IPS-11a (cell line): ENCODE measurements around the gene LSR.
A peak's percentile ranks its signal among the peaks of the same experiment; 100 is the strongest.

Source experiments
- H3K4me3 ChIP-seq: one replicate; pipeline ENCODE4 v1.5.1; 2013; ENCODE audit warnings: low read depth, low read length, control low read depth

Gene LSR, protein sequence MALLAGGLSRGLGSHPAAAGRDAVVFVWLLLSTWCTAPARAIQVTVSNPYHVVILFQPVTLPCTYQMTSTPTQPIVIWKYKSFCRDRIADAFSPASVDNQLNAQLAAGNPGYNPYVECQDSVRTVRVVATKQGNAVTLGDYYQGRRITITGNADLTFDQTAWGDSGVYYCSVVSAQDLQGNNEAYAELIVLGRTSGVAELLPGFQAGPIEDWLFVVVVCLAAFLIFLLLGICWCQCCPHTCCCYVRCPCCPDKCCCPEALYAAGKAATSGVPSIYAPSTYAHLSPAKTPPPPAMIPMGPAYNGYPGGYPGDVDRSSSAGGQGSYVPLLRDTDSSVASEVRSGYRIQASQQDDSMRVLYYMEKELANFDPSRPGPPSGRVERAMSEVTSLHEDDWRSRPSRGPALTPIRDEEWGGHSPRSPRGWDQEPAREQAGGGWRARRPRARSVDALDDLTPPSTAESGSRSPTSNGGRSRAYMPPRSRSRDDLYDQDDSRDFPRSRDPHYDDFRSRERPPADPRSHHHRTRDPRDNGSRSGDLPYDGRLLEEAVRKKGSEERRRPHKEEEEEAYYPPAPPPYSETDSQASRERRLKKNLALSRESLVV

DNA sequence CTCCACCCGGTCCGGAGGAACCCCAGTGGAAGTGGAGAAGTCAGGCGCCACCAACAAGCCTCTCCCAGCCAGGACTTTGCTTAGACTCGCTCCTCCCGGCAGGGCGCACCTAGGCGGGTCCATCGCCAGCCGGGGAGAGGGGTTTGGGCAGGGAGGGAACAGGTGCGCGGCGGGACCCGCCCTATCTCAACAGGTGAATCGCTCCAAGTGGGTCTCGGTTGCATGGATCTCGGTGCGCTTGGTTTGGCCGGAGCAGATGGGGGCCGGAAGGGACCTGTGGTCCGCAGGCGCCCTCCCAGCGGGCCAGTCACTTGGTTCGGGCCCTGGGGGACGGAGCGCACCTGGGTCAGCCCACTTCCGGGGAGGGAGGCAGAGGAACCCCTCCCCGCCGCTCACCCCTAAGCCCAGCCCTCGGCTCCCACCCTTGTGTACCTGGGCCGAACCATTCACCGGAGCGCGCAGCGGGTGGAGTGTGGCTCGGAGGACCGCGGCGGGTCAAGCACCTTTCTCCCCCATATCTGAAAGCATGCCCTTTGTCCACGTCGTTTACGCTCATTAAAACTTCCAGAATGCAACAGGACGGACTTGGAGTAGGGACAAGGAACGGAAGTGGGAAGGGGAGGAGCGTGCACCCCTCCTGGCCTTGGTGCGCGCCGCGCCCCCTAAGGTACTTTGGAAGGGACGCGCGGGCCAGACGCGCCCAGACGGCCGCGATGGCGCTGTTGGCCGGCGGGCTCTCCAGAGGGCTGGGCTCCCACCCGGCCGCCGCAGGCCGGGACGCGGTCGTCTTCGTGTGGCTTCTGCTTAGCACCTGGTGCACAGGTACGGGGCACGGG is at the start of gene LSR:
Gene LSR, plus strand, starts transcription at position 693 of the 836 bp plus-strand sequence. Its CDS starts 21 bp downstream, at position 714.
- peak within 1 kb of the TSS; percentile 93 for H3K4me3 ChIP-seq

DNA sequence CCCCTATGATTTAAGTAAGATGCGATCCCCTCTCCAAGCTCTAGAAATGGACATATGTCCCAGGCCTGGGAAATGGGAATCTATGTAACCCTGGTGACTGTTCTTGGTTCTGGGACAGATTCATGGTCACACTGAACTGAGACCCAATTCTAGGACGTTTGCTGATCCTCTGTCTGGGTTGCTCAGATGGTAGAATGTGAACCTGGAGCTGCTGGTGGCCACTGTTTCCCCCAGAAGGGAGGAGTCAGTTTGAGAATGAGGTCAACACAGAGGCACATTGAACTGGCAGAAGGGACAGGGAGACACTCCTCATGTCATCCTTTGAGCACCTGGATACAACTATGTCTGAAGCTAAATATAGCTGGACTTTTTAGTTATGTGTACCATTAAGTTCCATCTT is 49.3 kb upstream of the LSR start:
- no peak overlapping the region for H3K4me3 ChIP-seq

DNA sequence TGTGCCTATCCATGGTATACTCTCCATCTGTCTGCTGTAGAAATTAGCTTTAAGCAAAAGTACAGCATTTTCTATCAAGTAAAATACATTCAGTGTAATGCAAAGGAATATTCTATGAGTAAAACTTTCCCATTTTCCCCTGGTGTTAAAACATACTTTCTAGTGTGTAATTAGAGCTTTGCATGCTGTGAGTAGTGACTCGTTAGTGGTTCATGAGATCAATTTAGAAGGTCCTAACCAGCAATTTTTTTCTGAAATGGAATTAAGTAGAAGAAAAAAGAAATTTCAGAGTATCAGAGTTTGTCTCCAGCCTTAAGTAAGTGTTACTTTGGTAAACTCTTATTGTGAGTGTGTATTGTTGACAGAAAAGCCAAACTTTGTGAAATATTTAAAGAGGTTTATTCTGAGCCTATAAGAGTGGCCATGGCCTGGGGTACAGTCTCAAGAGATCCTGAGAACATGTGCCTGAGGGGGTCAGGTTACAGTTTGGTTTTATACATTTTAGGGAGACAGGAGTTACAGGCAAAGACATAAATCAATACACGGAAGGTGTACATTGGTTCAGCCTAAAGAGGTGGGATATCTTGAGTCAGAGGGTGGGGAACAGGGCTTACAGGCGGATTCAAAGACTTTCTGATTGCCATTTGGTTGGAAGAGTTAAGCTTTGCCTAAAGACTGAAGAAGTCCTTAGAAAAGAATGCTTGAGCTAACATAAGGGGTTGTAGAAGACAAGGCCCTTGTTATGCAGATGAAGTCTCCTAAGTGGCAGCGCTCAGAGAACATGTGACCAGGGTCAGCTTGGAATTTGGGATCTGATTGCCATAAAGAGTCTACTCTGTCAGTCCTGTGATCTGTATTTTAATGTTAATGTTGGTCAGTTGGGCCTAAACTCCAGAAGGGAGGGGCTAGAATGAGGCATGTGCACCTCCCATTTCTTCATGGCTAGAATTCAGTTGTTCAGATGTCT is 45.8 kb upstream of the LSR start:
- H3K4me3 ChIP-seq = no peak overlapping the region

DNA sequence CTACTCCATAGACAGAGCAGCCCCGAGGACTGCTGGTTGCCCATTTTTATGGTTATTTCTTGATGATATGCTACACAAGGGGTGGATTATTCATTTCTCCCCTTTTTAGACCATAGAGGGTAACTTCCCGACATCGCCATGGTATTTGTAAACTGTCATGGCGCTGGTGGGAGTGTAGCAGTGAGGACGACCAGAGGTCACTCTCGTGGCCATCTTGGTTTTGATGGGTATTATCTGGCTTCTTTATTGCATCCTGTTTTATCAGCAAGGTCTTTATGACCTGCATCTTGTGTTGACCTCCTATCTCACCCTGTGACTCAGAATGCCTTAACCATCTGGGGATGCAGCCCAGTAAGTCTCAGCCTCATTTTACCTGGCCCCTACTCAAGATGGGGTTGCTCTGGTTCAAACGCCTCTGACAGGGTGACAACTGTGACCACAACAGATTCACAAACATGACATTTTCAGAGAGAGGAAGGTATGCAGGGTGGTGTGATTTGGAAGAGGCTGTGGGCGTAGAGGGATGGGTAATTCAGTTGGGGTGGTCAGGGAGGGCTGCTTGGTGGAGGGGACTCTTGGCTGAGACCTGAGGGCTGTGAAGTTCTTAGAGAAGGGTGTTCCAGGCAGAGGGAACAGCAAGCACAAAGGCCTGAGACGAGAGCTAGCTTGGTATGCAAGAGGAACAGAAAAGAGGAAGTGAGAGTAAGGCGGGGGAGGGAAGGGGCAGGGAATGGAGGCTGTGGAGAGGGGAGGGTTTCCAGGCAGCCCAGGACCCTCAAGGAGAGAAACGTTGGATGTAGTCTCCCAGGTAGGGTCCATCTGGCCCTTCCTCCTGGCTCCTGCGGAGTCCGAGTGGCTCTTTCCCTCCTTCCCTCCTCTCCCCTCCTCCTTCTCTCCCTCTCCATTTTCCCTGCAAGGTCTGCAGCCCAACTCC is 43.7 kb upstream of the LSR start:
- H3K4me3 ChIP-seq = no peak overlapping the region

DNA sequence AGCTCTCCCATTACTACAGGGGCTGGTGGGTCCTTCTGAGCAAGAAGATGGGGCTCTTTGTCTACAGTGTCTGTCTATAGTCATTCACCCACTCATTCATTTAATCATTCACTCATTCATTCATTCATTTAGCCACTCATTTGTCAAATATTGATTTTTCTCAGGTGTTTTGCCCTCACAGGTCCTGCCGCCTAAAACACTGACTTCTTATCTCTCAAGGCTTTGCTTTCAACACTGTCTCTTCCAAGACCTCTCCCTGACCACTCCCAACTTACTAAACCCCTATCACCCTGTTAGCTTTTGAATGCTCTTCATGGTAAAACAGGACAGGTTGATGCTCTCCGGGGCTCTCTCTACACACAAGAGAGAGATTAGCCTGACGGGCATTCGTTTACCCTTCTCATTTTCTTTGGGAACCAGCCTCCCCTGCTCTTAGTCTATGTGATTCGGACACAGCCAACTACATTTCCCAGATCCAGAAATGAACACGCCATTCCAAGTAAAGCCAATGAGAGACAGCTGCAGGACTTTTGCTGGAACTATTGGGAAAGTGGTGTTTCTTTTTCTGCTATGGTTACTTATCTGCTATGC is 43.0 kb upstream of the LSR start:
- H3K4me3 ChIP-seq = no peak overlapping the region

DNA sequence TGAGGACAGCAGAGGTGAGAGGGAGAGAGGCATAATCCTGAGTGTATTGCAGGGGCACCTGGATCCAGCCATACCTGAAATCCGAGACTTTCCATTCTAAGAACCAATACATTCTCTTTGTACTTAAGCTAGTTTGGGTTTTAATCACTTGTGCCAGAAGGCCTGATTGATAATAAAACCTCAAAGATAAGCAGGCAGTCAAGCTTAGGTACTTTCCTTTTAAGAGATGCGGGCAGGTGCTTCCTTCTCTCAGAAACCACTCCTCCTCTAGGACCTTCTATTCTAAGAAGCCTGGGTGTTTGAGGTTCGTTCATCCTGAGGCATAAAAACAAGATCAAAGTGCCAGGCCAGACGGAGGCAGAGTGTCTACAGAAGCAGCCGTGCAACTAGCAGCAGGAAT is 42.4 kb upstream of the LSR start:
- no peak overlapping the region for H3K4me3 ChIP-seq

DNA sequence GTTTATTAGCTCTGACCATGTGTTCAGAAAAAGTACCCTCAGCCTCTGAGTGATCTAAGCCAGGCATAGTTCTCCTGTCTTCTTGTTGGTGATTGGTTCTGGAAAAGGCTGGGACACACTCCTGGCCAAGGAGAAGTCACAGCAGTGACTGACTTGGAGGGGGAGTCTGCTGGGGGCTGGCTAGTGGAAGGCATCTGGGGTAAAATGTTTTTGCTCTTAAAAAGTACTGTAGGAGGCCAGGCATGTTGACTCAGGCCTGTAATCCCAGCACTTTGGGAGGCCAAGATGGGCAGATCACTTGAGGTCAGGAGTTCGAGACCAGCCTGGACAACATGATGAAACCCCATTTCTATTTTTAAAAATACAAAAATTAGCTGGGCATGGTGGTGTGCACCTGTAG is 41.9 kb upstream of the LSR start:
- H3K4me3 ChIP-seq = no peak overlapping the region

DNA sequence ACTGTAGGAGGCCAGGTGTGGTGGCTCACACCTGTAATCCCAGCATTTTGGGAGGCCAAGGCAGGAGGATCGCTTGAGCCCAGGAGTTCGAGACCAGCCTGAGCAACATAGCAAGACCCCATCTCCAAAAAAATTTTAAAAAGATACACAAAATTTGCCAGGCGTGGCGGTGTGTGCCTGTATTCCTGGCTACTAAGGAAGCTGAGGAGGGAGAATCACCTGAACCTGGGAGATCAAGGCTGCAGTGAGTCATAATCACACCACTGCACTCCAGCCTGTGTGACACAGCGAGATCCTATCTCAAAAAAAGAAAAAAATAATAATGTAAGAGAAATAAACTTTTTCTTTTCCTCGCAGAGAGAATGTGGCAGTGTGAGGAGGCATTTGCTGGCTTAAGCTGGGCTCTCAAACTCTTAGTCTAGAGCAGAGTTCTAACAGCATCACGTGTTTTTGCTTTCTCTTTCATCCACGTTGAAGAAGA is 41.4 kb upstream of the LSR start:
- no peak overlapping the region for H3K4me3 ChIP-seq

DNA sequence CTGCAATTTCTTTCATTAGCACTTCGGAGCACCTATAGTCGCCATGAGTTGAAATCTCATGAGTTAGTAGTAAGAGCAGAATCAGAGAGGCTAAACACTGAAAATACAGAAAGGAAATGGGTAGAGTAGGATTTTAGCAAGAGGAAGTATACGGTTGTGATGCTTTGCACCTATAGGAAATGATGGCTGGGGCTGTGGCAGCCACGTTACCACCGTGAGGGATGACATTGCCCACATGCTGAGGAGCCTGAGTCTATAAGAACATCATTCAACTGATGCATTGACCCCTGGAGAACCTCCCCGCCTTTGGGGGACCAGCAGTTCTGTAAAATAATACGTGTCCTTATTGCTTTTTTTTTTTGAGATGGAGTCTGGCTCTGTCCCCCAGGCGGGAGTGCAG is 40.7 kb upstream of the LSR start:
- H3K4me3 ChIP-seq = no peak overlapping the region

DNA sequence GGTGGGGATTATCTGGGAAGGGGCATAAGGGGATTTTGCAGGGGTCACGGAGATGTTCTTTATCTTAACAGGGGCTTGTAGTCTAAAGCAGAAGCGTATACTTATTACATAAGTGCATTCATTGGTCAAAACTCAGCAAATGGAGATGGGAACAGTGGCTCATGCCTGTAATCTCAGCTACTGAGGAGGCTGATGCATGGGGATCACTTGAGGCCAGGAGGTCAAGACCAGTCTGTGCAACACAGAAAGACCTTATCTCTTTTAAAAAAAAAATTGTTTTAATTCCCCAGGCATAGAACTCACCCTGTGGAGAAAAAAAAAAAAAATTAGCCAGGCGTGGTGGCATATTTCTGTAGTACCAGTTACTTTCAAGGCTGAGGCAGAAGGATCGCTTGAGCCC is 39.2 kb upstream of the LSR start:
- no peak overlapping the region for H3K4me3 ChIP-seq

DNA sequence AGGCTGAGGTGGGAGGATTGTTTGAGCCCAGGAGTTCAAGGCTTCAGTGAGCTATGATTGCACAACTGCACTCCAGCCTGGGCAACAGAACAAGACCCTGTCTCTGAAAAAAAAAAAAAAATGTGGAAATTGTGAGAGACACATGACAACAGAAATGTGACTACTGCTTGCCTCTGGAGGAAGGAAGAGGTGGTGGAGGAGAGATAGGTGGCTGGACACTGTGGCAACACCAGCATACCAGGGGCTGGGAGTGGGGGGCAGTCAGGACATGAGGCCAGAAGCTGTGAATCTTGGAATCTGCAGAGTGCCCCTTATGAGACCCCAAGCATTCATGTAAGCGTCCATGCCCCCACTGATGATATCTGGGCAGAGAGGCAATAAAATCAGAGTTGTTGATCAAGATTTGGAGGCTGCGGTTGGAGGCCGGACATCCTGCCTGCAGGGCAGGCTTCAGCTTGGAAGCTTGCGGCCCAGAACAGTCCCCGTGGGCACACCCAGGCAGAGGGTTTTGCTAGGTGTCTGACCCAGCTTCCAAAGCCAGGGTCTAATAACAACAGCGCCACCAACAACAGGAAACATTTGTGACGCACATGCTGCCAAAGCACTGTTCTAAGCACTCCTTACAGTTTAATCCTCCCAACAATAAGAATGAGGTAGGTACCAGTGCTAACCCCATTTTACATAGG is 37.1 kb upstream of the LSR start:
- H3K4me3 ChIP-seq = no peak overlapping the region

DNA sequence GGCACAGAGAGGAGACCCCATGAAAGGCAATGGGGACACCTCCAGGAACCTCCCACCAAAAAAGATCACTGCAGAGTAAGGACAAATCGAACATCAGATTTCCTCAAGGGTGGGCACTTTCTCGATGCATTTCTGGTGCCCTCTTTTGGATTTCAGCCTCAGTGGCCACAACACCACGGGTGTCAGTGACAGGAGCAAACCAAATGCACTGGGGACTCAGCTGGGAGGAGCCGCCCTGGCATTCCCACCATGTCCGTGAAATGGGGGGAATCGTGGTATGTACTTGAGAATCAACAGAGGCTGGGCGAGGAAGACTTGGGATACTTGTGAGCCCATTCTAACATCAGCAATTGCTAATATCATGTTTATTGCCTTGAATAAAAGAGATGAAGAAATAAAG is 36.6 kb upstream of the LSR start:
- H3K4me3 ChIP-seq = no peak overlapping the region

DNA sequence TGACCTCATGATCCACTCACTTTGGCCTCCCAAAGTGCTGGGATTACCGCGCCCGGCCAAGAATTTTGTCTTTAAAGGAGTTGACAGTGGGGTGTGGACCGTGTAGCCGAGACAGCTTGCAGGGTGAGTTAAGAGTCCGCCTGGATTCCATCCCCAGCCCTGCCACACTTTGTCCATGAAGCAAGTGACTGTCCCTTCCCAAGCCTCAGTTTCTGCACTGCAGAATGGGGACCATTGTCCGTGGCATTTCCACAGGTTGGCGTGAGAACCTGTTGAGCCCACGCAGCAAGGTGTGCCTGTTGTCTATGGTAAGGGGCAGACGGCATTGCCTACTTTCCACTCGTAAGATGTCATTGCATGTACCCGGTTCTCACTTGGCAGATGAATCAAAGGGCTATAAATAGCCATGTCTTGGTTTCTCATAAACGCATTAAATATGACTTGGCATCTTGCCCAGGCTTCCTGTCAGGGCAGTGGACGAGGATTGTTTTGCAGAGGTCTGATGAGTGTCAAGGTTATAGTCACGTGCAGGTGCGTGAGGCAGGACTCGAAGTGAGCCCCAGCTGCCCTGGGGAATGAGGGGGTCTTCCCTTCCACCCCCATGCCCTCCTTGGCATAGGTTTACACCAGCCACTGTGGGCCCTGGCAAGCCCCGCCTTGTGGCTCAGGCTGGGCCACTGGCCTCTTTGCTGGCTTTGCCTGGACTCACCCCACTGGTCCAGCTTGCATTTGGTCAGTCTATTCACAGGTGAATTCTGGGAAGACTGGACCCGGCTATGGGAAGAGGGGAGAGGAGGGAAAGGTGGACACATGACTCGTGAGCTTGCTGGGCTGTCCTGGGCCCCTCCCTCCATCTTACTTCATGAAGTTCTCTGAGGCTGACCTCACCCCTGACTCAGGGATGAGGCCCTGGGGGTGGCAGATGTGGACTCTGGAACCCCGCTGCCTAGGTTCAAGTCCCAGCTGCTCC is 34.9 kb upstream of the LSR start:
- H3K4me3 ChIP-seq = no peak overlapping the region

DNA sequence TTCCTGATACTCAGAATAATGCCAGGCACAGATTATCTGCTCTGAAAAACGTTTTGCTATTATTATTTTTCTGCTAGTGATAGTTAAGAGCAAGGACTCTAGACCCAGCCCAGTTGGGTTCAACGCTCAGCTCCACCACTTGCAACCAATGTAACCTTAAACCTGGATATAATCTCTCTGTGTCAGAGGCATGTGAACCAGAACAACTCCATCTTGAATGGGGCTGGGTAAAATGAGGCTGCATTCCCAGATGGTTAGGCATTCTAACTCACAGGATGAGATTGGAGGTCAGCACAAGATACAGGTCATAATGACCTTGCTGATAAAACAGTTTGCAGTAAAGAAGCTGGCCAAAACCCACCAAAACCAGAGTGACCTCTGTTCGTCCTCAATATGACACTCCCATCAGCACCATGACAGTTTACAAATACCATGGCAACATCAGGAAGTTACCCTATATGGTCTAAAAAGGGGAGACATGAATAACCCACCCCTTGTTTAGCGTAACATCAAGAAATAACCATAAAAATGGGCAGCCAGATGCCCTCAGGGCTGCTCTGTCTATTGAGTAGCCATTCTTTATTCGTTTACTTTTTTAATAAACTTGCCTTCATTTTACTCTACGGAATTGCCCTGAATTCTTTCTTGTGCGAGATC is 33.9 kb upstream of the LSR start:
- no peak overlapping the region for H3K4me3 ChIP-seq

DNA sequence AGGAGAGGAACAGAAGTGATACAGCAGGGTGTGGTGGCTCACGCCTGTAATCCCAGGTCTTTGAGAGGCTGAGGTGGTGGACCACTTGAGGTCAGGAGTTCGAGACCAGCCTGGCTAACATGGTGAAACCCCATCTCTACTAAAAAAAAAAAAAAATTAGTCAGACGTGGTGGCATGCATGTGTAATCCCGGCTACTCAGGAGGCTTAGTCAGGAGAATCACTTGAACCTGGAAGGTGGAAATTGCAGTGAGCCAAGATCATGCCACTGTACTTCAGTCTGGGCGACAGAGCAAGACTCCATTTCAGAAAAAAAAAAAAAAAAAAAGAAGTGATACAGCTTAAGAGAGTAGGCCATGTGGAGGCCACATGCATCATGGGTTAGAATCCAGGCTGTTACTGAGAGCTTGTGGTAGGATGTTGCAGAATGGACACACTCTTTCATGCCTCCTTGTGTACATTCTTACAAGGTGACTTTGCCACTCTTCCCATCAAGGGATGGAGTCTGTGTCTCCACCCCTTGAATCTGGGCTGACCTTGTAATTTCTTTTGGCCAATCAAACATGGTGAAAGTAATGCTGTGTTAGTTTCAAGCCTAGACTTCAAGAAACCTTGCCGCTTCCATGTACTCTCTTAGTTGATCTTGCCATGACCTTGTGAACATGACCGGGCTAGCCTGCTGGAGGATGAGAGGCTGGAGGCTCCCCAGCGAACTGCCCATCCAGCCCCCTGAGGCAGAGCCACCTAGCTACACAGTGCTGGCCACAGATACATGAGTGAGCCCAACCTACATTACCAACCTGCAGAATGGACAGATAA is 32.6 kb upstream of the LSR start:
- no peak overlapping the region for H3K4me3 ChIP-seq
